Measurements from ENCODE around the gene LRRC1. TPM values are rescaled to one million over a fixed set of nuclear protein-coding genes. Genes with fewer than 3 reads are reported as not detected.

LRRC1 gene
- total RNA-seq, 1 donor from 2014 or later = 1.9 TPM

GRCh38 chr6:53896196-53896595 lies 101.4 kb downstream of the LRRC1 start:
- no peak overlapping the region for H3K27ac Mint-ChIP-seq
- intact Hi-C loops (cut with micrococcal nuclease) = no loop called here
- no peaks in the 10 kb centered on the region for H3K36me3 Mint-ChIP-seq (ENCODE audit: low read depth)
- DNase-seq (ENCODE audit: low spot score) = no peak
- H3K27me3 Mint-ChIP-seq (ENCODE audit: low read depth) = no peaks in the 10 kb centered on the region
- no peaks in the 10 kb centered on the region for H3K9me3 Mint-ChIP-seq
- H3K4me3 Mint-ChIP-seq (ENCODE audit: low read depth) = no peak overlapping the region
- peaks cover 5% of the 10 kb centered on the region for H3K4me1 Mint-ChIP-seq (ENCODE audit: low read depth)

DNA sequence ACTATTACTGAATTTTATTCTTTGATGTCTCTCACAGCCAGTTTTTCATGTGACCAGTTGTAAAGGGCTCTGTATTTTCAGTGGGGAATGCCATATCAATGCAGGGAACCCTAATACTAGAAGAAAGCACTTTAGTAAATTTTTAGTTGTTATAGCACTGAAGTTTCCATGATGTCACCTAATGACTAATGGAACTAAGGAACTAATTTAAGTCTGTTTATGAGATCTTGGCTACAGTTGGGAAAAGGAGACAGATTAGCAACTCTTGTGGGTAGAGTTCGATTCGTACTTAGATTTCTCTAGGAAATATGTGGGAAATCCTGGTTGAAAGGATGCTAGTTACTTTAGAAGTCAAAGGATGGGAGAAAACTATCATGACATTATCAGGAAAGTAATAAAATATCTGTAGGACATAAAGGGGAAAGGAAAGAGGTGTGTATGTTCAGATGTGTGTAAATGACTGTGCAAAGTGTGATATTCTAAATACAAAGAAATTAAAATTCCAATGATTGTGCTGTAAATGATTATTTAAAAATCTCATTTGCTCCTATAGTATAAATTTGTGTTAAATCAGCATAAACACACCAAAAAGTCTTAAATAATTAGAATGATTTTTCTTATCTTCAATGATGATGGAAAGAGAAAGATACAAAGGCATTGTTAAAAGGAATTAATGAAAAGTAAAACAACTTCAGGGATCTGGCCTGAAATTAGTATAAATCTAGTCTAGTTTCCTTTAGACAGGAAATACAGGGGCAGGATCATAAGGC lies 103.4 kb downstream of the LRRC1 start:
- H3K27ac Mint-ChIP-seq = no peak overlapping the region

DNA sequence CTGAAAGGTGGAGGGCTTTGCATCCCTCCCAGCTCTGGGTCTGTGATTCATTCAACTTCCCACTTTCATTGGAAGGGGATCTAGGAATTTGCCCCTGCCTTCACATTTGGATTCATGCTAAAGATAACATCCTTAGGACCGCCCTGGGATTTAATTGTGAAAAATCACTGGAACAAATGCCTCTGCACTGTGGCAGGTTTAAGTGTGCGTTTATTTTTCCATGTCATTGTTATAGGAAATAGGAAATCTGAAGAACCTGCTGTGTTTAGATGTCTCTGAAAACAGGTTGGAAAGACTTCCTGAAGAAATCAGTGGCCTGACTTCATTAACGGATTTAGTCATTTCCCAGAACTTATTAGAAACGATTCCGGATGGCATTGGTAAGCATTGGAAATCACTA lies 104.7 kb downstream of the LRRC1 start:
- DNase-seq (ENCODE audit: low spot score) = no peak
- Mint-ChIP-seq H3K9me3 (no peaks in the 10 kb centered on the region), H3K27ac (no peak overlapping the region), H3K36me3 (ENCODE audit: low read depth) (no peaks in the 10 kb centered on the region), H3K27me3 (ENCODE audit: low read depth) (no peaks in the 10 kb centered on the region), H3K4me3 (ENCODE audit: low read depth) (no peak overlapping the region), H3K4me1 (ENCODE audit: low read depth) (no peaks in the 10 kb centered on the region)
- intact Hi-C loops (cut with micrococcal nuclease) = no loop called here

More for the DNA sequence above, 103.4 kb downstream of the LRRC1 start:
- H3K36me3 Mint-ChIP-seq (ENCODE audit: low read depth) = no peaks in the 10 kb centered on the region
- H3K4me1 Mint-ChIP-seq (ENCODE audit: low read depth) = peaks cover 3% of the 10 kb centered on the region
- H3K9me3 Mint-ChIP-seq = no peaks in the 10 kb centered on the region
- H3K4me3 Mint-ChIP-seq (ENCODE audit: low read depth) = no peak overlapping the region
- intact Hi-C loops (cut with micrococcal nuclease) = no loop called here
- DNase-seq (ENCODE audit: low spot score) = no peak
- H3K27me3 Mint-ChIP-seq (ENCODE audit: low read depth) = no peaks in the 10 kb centered on the region

- DNase-seq (ENCODE audit: low spot score) = no peak
- intact Hi-C loops (cut with micrococcal nuclease) = no loop called here
- Mint-ChIP-seq H3K9me3 (no peaks in the 10 kb centered on the region), H3K36me3 (ENCODE audit: low read depth) (no peaks in the 10 kb centered on the region), H3K4me1 (ENCODE audit: low read depth) (no peaks in the 10 kb centered on the region), H3K4me3 (ENCODE audit: low read depth) (no peak overlapping the region), H3K27ac (no peak overlapping the region), H3K27me3 (ENCODE audit: low read depth) (no peaks in the 10 kb centered on the region)
Observed at GRCh38 chr6:53903357-53903756, 108.6 kb downstream of the LRRC1 start.

DNA sequence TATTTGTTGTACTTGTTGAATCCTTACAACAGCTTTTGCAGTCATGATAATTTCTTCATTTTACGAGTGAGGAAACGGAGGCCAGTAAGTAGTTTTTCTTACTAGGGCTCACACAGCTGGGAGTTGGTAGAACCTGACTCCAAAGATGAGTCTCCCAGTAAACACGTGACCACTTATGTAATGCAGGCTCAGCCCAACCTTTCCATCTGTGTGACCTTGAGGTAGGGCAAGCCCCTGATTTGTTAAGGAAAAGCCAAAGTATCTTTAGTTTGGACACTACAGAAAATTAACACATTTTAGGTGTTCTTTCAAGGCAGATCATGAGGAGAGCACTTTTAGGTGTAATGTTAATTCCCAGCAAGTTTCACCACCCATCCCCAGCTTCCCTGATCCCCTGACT lies 111.3 kb downstream of the LRRC1 start:
- DNase-seq (ENCODE audit: low spot score) = no peak
- Mint-ChIP-seq H3K9me3 (no peaks in the 10 kb centered on the region), H3K4me3 (ENCODE audit: low read depth) (no peak overlapping the region), H3K27ac (no peak overlapping the region), H3K36me3 (ENCODE audit: low read depth) (no peaks in the 10 kb centered on the region), H3K4me1 (ENCODE audit: low read depth) (no peaks in the 10 kb centered on the region), H3K27me3 (ENCODE audit: low read depth) (no peaks in the 10 kb centered on the region)
- intact Hi-C loops (cut with micrococcal nuclease) = no loop called here

DNA sequence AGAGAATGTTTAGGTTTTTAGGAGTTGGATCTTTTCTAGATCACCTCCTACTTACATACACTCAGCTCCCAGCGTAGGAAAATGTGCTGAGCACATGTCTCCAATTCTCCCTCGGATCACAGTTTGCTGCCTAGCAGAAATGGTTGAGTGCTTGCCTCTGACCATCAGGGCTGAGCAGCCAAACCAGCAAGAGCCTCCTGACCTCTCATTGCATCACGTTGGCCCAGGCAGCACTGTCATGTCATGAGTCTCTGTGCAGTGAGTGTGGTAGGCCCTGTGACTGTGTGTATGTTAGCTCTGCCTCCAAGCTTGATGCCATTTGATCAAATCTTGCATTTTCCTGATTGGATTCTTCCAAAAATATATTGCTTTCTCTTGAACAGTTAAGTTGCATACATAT lies 112.0 kb downstream of the LRRC1 start:
- no peaks in the 10 kb centered on the region for H3K27me3 Mint-ChIP-seq (ENCODE audit: low read depth)
- no peak overlapping the region for H3K4me3 Mint-ChIP-seq (ENCODE audit: low read depth)
- no peaks in the 10 kb centered on the region for H3K9me3 Mint-ChIP-seq
- H3K27ac Mint-ChIP-seq = no peak overlapping the region
- H3K36me3 Mint-ChIP-seq (ENCODE audit: low read depth) = no peaks in the 10 kb centered on the region
- no peak for DNase-seq (ENCODE audit: low spot score)
- intact Hi-C loops (cut with micrococcal nuclease) = no loop called here
- no peaks in the 10 kb centered on the region for H3K4me1 Mint-ChIP-seq (ENCODE audit: low read depth)

GRCh38 chr6:53910834-53911233 lies 116.0 kb downstream of the LRRC1 start:
- H3K27ac Mint-ChIP-seq = no peak overlapping the region

DNA sequence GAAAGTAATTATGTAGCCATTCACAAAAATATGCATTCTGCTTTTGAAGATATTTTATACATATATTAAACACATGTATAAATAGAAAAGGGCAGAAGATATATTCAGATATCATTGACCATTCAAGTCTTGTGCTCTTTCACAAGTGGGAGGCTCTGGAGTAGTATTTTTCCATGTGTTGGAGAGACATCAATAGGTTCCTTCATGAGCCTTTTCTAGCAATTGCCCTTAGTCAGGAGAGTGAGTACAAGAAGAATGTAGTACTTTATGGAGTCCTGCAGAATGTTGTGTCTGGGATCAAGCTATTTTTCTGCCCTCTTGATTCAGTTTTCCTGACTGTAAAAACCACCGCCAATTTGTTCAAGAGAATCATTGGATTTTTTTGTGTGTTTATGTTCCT lies 117.9 kb downstream of the LRRC1 start:
- Mint-ChIP-seq H3K27ac (no peak overlapping the region), H3K4me3 (ENCODE audit: low read depth) (no peak overlapping the region), H3K36me3 (ENCODE audit: low read depth) (peaks cover 4% of the 10 kb centered on the region), H3K27me3 (ENCODE audit: low read depth) (no peaks in the 10 kb centered on the region), H3K9me3 (no peaks in the 10 kb centered on the region), H3K4me1 (ENCODE audit: low read depth) (no peaks in the 10 kb centered on the region)
- intact Hi-C loops (cut with micrococcal nuclease) = no loop called here
- DNase-seq (ENCODE audit: low spot score) = no peak

More at GRCh38 chr6:53910834-53911233, 116.0 kb downstream of the LRRC1 start:
- H3K9me3 Mint-ChIP-seq = no peaks in the 10 kb centered on the region
- no peaks in the 10 kb centered on the region for H3K4me1 Mint-ChIP-seq (ENCODE audit: low read depth)
- peaks cover 4% of the 10 kb centered on the region for H3K36me3 Mint-ChIP-seq (ENCODE audit: low read depth)
- intact Hi-C loops (cut with micrococcal nuclease) = no loop called here
- no peaks in the 10 kb centered on the region for H3K27me3 Mint-ChIP-seq (ENCODE audit: low read depth)
- no peak for DNase-seq (ENCODE audit: low spot score)
- H3K4me3 Mint-ChIP-seq (ENCODE audit: low read depth) = no peak overlapping the region

DNA sequence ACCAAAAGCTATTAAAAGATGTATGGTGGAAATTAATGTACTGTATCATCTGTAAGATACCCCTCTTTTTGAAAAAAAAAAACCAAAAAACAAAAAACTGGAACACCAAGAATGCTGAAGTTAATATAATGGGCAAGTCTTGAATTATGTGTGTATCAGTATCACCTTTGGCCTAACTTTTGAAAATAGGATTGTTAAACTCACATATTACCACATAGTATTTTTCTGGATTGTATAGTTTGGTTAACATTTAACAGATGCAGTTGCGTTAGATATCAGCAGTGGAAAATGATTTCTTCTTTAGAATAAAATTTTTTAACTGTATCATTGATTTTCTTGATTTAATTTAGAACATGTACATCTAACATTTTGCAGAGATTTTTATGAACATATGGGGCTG lies 118.5 kb downstream of the LRRC1 start:
- H3K36me3 Mint-ChIP-seq (ENCODE audit: low read depth) = peaks cover 4% of the 10 kb centered on the region
- H3K4me1 Mint-ChIP-seq (ENCODE audit: low read depth) = no peaks in the 10 kb centered on the region
- H3K27me3 Mint-ChIP-seq (ENCODE audit: low read depth) = no peaks in the 10 kb centered on the region
- DNase-seq (ENCODE audit: low spot score) = no peak
- intact Hi-C loops (cut with micrococcal nuclease) = no loop called here
- H3K4me3 Mint-ChIP-seq (ENCODE audit: low read depth) = no peak overlapping the region
- H3K9me3 Mint-ChIP-seq = no peaks in the 10 kb centered on the region
- no peak overlapping the region for H3K27ac Mint-ChIP-seq

DNA sequence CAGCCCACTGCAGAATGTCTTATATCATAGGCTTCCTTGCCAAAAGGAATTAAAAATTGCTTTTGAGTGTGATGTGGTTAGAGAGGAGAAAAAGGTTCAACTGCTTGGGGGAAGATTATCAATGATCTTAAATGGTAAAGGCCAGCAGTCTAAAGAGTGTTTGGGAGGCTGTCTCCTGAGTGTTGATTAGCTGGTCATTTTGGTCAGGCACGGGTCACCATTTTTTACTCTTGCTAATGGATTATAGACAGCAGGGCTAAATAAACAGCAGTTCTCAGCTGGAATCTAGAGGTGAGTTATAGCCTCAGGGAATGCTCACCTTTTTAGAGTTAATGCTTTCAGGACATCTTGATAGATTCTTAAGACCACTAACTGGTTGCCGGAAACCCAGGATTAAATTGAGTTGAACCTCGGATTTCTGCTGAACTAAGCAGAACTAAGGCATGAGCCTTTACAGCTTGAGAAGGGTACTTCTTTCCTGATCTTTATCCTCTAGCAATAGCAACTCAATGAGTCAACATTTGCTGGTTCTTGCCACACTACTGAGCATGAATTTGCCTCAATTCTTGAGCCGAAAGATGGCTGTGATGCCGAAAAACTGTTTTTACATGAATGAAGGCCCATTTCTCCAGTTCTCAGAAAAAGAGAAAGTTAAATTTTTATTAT lies 120.4 kb downstream of the LRRC1 start:
- H3K27ac Mint-ChIP-seq = no peak overlapping the region
- H3K4me1 Mint-ChIP-seq (ENCODE audit: low read depth) = no peaks in the 10 kb centered on the region
- H3K9me3 Mint-ChIP-seq = no peaks in the 10 kb centered on the region
- H3K36me3 Mint-ChIP-seq (ENCODE audit: low read depth) = peaks cover 4% of the 10 kb centered on the region
- DNase-seq (ENCODE audit: low spot score) = no peak
- no peak overlapping the region for H3K4me3 Mint-ChIP-seq (ENCODE audit: low read depth)
- intact Hi-C loops (cut with micrococcal nuclease) = no loop called here
- no peaks in the 10 kb centered on the region for H3K27me3 Mint-ChIP-seq (ENCODE audit: low read depth)

GRCh38 chr6:53916804-53917463 lies 122.1 kb downstream of the LRRC1 start:
- Mint-ChIP-seq H3K36me3 (ENCODE audit: low read depth) (peaks cover 4% of the 10 kb centered on the region), H3K27me3 (ENCODE audit: low read depth) (no peaks in the 10 kb centered on the region), H3K4me1 (ENCODE audit: low read depth) (no peaks in the 10 kb centered on the region), H3K9me3 (no peaks in the 10 kb centered on the region), H3K4me3 (ENCODE audit: low read depth) (no peak overlapping the region), H3K27ac (no peak overlapping the region)
- no peak for DNase-seq (ENCODE audit: low spot score)
- intact Hi-C loops (cut with micrococcal nuclease) = no loop called here

- Mint-ChIP-seq H3K36me3 (ENCODE audit: low read depth) (peaks cover 4% of the 10 kb centered on the region), H3K9me3 (no peaks in the 10 kb centered on the region), H3K27ac (no peak overlapping the region), H3K4me3 (ENCODE audit: low read depth) (no peak overlapping the region), H3K27me3 (ENCODE audit: low read depth) (no peaks in the 10 kb centered on the region), H3K4me1 (ENCODE audit: low read depth) (no peaks in the 10 kb centered on the region)
- DNase-seq (ENCODE audit: low spot score) = no peak
- intact Hi-C loops (cut with micrococcal nuclease) = no loop called here
Observed at GRCh38 chr6:53917464-53917842, 122.6 kb downstream of the LRRC1 start.

GRCh38 chr6:53918854-53919510 lies 124.2 kb downstream of the LRRC1 start:
- Mint-ChIP-seq H3K4me1 (ENCODE audit: low read depth) (no peaks in the 10 kb centered on the region), H3K4me3 (ENCODE audit: low read depth) (no peak overlapping the region), H3K27ac (no peak overlapping the region), H3K27me3 (ENCODE audit: low read depth) (no peaks in the 10 kb centered on the region), H3K9me3 (no peaks in the 10 kb centered on the region), H3K36me3 (ENCODE audit: low read depth) (peaks cover 4% of the 10 kb centered on the region)
- DNase-seq (ENCODE audit: low spot score) = no peak
- intact Hi-C loops (cut with micrococcal nuclease) = no loop called here

Measured in activated T-helper 2 cell treated with anti-CD3 and anti-CD28 coated beads, Interferon-gamma antibody, Interleukin-2, Interleukin-4, amounts not matched to agents 10 μg/mL and 5 μg/mL and 100 μg/mL, durations not matched to agents 14 hours and 24 hours and 36 hours (primary cell).